H1 (cell line): ENCODE measurements around the gene RAB3C. TPM values are rescaled to one million over a fixed set of nuclear protein-coding genes. Genes with fewer than 3 reads are reported as not detected.

Source experiments
- CTCF ChIA-PET: fragments of 300-600 bp; sonication (Branson Sonifier 250); formaldehyde crosslinking; loops from one replicate; lab custom pipeline; 2021; ENCODE audit not compliant: partially characterized antibody; lab: Charles Lee
- POLR2A ChIA-PET: fragments of 300-600 bp; sonication (Branson Sonifier 250); formaldehyde crosslinking; loops from one replicate; lab custom pipeline; 2021; ENCODE audit warnings: inconsistent platforms; ENCODE audit not compliant: partially characterized antibody; lab: Charles Lee
- DNase-seq, 2 experiments: peaks; one replicate each; pipeline versions ENCODE4 v3.0.0 to v3.0.0-alpha.2; 2010 to 2022; ENCODE audit warnings: low spot score in 2 of 2, low read depth in 1 of 2, mixed read lengths in 1 of 2
- FAIRE-seq: peaks from 2 replicates; lab custom pipeline; 2011; peaks lifted over from hg19 to GRCh38; lab: Jason Lieb, UNC
- H2AFZ ChIP-seq: 2 replicates; pipeline ENCODE4 v1.8.1; 2012; ENCODE audit warnings: low read length, inconsistent platforms
- H2AK5ac ChIP-seq: 2 replicates; pipeline ENCODE4 v1.6.1; 2013; ENCODE audit warnings: low read depth, low read length
- H2BK120ac ChIP-seq: replicated peaks from 2 replicates; pipeline ENCODE3; 2013; ENCODE audit warnings: low read depth, low read length, inconsistent platforms
- H2BK12ac ChIP-seq: 2 replicates; pipeline ENCODE4 v1.6.1; 2013; ENCODE audit warnings: low read depth, low read length
- H2BK15ac ChIP-seq: 2 replicates; pipeline ENCODE4 v1.6.1; 2013; ENCODE audit warnings: low read length
- H2BK20ac ChIP-seq: 2 replicates; pipeline ENCODE4 v1.6.1; 2013; ENCODE audit warnings: low read length
- H2BK5ac ChIP-seq: 2 replicates; pipeline ENCODE4 v1.6.1; 2013; ENCODE audit warnings: low read depth, low read length
- H3K14ac ChIP-seq: 2 replicates; pipeline ENCODE4 v1.6.1; 2013; ENCODE audit warnings: inconsistent platforms; ENCODE audit not compliant: insufficient read length
- H3K18ac ChIP-seq: 2 replicates; pipeline ENCODE4 v1.6.1; 2013; ENCODE audit warnings: low read length; ENCODE audit errors: extremely low read depth
- H3K23ac ChIP-seq: 2 replicates; pipeline ENCODE4 v1.6.1; 2013; ENCODE audit warnings: inconsistent platforms; ENCODE audit not compliant: insufficient read length
- H3K23me2 ChIP-seq: 2 replicates; pipeline ENCODE4 v1.6.1; 2013; ENCODE audit warnings: low read depth, low read length
- H3K27ac ChIP-seq: 2 replicates; pipeline ENCODE4 v1.6.1; 2011; ENCODE audit warnings: low read depth, low read length, inconsistent platforms
- H3K27me3 ChIP-seq, 4 experiments: replicated peaks in 1 of 4; 1 replicate in 1 of 4; 2 replicates in 3 of 4; pipeline versions ENCODE4 v1.6.1 to v1.8.1; 2011 to 2013; ENCODE audit warnings: low read length in 3 of 4, mild to moderate bottlenecking in 3 of 4, inconsistent platforms in 2 of 4, mixed read lengths in 2 of 4, moderate library complexity in 1 of 4; ENCODE audit not compliant: control insufficient read depth in 3 of 4, insufficient read depth in 3 of 4; ENCODE audit errors: extremely low read depth in 1 of 4
- H3K36me3 ChIP-seq, 4 experiments: 2 replicates each; pipeline versions ENCODE4 v1.6.1 to v1.8.1; 2011 to 2013; ENCODE audit warnings: mild to moderate bottlenecking in 4 of 4, low read length in 3 of 4, moderate library complexity in 2 of 4, control low read depth in 1 of 4, inconsistent platforms in 1 of 4; ENCODE audit not compliant: insufficient read depth in 4 of 4, control insufficient read depth in 2 of 4
- H3K4ac ChIP-seq: replicated peaks from 2 replicates; pipeline ENCODE3; 2013; ENCODE audit warnings: low read length, low read depth, mixed read lengths, inconsistent platforms; ENCODE audit not compliant: insufficient read length
- H3K4me1 ChIP-seq, 4 experiments: replicated peaks in 1 of 4; 1 replicate in 1 of 4; 2 replicates in 3 of 4; pipeline versions ENCODE4 v1.6.1 to v1.8.1; 2011 to 2013; ENCODE audit warnings: low read length in 3 of 4, inconsistent platforms in 2 of 4, mixed read lengths in 1 of 4; ENCODE audit not compliant: insufficient read depth in 4 of 4, control insufficient read depth in 3 of 4
- H3K4me2 ChIP-seq, 2 experiments: 2 replicates each; pipeline versions ENCODE4 v1.6.1 to v1.8.1; 2011 to 2013; ENCODE audit warnings: low read depth in 2 of 2, low read length in 2 of 2, control low read depth in 1 of 2, inconsistent platforms in 1 of 2, mild to moderate bottlenecking in 1 of 2; ENCODE audit not compliant: insufficient read depth in 1 of 2
- H3K4me3 ChIP-seq, 4 experiments: fragments of 200-600, 300-600 bp in 1 of 4; sonication (generic), shearing (Covaris generic), sonication (Bioruptor Twin) in 1 of 4; 2 replicates each; pipeline versions ENCODE4 v1.5.1 to v1.8.1; 2011 to 2016; ENCODE audit warnings: low read length in 4 of 4, low read depth in 3 of 4, control low read depth in 2 of 4, inconsistent platforms in 2 of 4, mild to moderate bottlenecking in 2 of 4, mixed read lengths in 1 of 4, moderate library complexity in 1 of 4; ENCODE audit not compliant: insufficient read depth in 2 of 4; ENCODE audit errors: extremely low read depth in 1 of 4
- H3K56ac ChIP-seq: replicated peaks from 2 replicates; pipeline ENCODE3; 2013; ENCODE audit warnings: low read depth, mild to moderate bottlenecking, mixed read lengths, low read length, inconsistent platforms; ENCODE audit not compliant: insufficient read length
- H3K79me1 ChIP-seq: 2 replicates; pipeline ENCODE4 v1.6.1; 2013; ENCODE audit warnings: low read depth, low read length, control low read depth
- H3K79me2 ChIP-seq, 2 experiments: 2 replicates each; pipeline versions ENCODE4 v1.6.1 to v1.8.1; 2012 to 2013; ENCODE audit warnings: low read length in 2 of 2, mild to moderate bottlenecking in 2 of 2, inconsistent platforms in 1 of 2; ENCODE audit not compliant: insufficient read depth in 2 of 2, control insufficient read depth in 1 of 2
- H3K9ac ChIP-seq, 4 experiments: replicated peaks in 1 of 4; 1 replicate in 1 of 4; 2 replicates in 3 of 4; pipeline versions ENCODE4 v1.6.1 to v1.8.1; 2011 to 2013; ENCODE audit warnings: low read depth in 3 of 4, low read length in 3 of 4, control low read depth in 2 of 4, mild to moderate bottlenecking in 2 of 4, moderate library complexity in 2 of 4, inconsistent platforms in 1 of 4; ENCODE audit errors: extremely low read depth in 1 of 4
- H3K9me3 ChIP-seq, 2 experiments: 2 replicates each; pipeline versions ENCODE4 v1.6.1 to v1.8.1; 2012 to 2013; ENCODE audit warnings: mild to moderate bottlenecking in 2 of 2, moderate library complexity in 2 of 2, control low read depth in 1 of 2, inconsistent platforms in 1 of 2, low read depth in 1 of 2, low read length in 1 of 2, mixed read lengths in 1 of 2; ENCODE audit not compliant: insufficient read depth in 2 of 2
- H4K20me1 ChIP-seq, 2 experiments: replicated peaks in 1 of 2; 2 replicates each; pipeline versions ENCODE3 to v1.8.1; 2011 to 2013; ENCODE audit warnings: inconsistent platforms in 2 of 2, low read length in 2 of 2, mild to moderate bottlenecking in 1 of 2; ENCODE audit not compliant: insufficient read depth in 2 of 2, control insufficient read depth in 1 of 2
- H4K5ac ChIP-seq: 2 replicates; pipeline ENCODE4 v1.6.1; 2013; ENCODE audit warnings: low read length, low read depth, mixed read lengths, inconsistent platforms; ENCODE audit not compliant: insufficient read length
- H4K8ac ChIP-seq: 2 replicates; pipeline ENCODE4 v1.8.0; 2013; ENCODE audit warnings: mild to moderate bottlenecking, moderate library complexity, low read length, inconsistent platforms; ENCODE audit not compliant: insufficient read depth; ENCODE audit errors: extremely low read depth
- H4K91ac ChIP-seq: replicated peaks from 2 replicates; pipeline ENCODE3; 2013; ENCODE audit warnings: low read length, mixed read lengths, inconsistent platforms; ENCODE audit not compliant: insufficient read length
- ASH2L ChIP-seq: fragments of 200-600, 300-600 bp; sonication (generic); IDR thresholded peaks from one replicate; pipeline ENCODE4 v1.7.1; 2017; ENCODE audit warnings: low read length
- CHD2 ChIP-seq: IDR thresholded peaks from 2 replicates; pipeline ENCODE4 v1.6.1; 2012; ENCODE audit warnings: low read length, improper control_type of control experiment
- CTCF ChIP-seq, 3 experiments: IDR thresholded peaks; 1 replicate in 2 of 3; 2 replicates in 1 of 3; pipeline versions ENCODE4 v1.5.1 to v1.6.1; 2011; ENCODE audit warnings: low read length in 3 of 3, mild to moderate bottlenecking in 3 of 3, inconsistent platforms in 2 of 3, low read depth in 1 of 3, moderate library complexity in 1 of 3; ENCODE audit not compliant: insufficient read depth in 1 of 3; ENCODE audit errors: control extremely low read depth in 1 of 3
- E2F6 ChIP-seq: IDR thresholded peaks from 2 replicates; pipeline ENCODE4 v1.6.1; 2012; ENCODE audit warnings: inconsistent platforms
- GTF2F1 ChIP-seq: IDR thresholded peaks from 2 replicates; pipeline ENCODE4 v1.6.1; 2012; ENCODE audit warnings: low read depth, low read length, improper control_type of control experiment, borderline replicate concordance
- MAX ChIP-seq: IDR thresholded peaks from 2 replicates; pipeline ENCODE4 v1.6.1; 2012; ENCODE audit warnings: inconsistent platforms
- RXRA ChIP-seq: IDR thresholded peaks from 2 replicates; pipeline ENCODE4 v1.6.1; 2011; ENCODE audit warnings: low read depth, mild to moderate bottlenecking, low read length, moderate library complexity; ENCODE audit not compliant: insufficient read depth
- SIRT6 ChIP-seq: IDR thresholded peaks from one replicate; pipeline ENCODE4 v1.7.1; 2012; ENCODE audit warnings: low read length, inconsistent platforms
- TAF7 ChIP-seq: optimal IDR thresholded peaks from 2 replicates; pipeline ENCODE3; 2011; ENCODE audit warnings: low read depth, mild to moderate bottlenecking, inconsistent platforms, low read length, moderate library complexity, borderline replicate concordance
- TEAD4 ChIP-seq: IDR thresholded peaks from 2 replicates; pipeline ENCODE4 v1.6.1; 2012; ENCODE audit warnings: low read depth, low read length, inconsistent platforms, mixed read lengths
- WGBS, 2 experiments: shearing (Covaris generic) in 1 of 2; methylation state at CpG; one replicate each; pipeline versions ENCODE4 v1.1.6 to v1.1.7; 2013 to 2015; ENCODE audit warnings: low lambda C conversion rate in 2 of 2, mixed read lengths in 2 of 2, inconsistent platforms in 1 of 2, low coverage in 1 of 2, missing lambda C conversion rate in 1 of 2; ENCODE audit not compliant: insufficient replicate concordance in 2 of 2, insufficient coverage in 1 of 2, insufficient read length in 1 of 2; ENCODE audit errors: extremely low coverage in 1 of 2, missing lambda C conversion rate in 1 of 2; 5-methylcytosine and 5-hydroxymethylcytosine counted together
- polyA plus RNA-seq, 7 experiments: library from polyadenylated mRNA; depleted of rRNA in 3 of 7; stranded (reverse) in 5 of 7; unstranded in 2 of 7; fragments of >200 nt in 5 of 7; fragments of 200-250 nt in 2 of 7; gene quantifications; 1 replicate in 5 of 7; 2 replicates in 1 of 7; 4 replicates in 1 of 7; pipeline versions ENCODE4 v1.2.1 to v1.2.3, GENCODE V29; 2011 to 2013; ENCODE audit warnings: missing spikeins in 2 of 7, mixed read lengths in 2 of 7
- total RNA-seq: library from RNA; stranded (reverse); fragmentation: NEBNext Ultra II Directional; extraction: Animal tissue kit (Norgen Biotek cat#: 25700); gene quantifications from 2 replicates; pipeline ENCODE4 v1.2.1, GENCODE V29; 2021

The RAB3C gene
- total and polyA plus RNA-seq, 2 of the 8 experiments (the other 6 are each of a cell fraction or from before 2014, with no cell fraction given) = 14.7 to 18.3 TPM

GRCh38 chr5:58635416-58635815 is 52.5 kb downstream of the RAB3C start:
- H3K36me3 ChIP-seq = no peaks in the 10 kb centered on the region

More at GRCh38 chr5:58635416-58635815, 52.5 kb downstream of the RAB3C start:
- Histone ChIP-seq H3K23me2 (no peaks in the 10 kb centered on the region), H3K18ac (no peak overlapping the region), H4K8ac (no peak overlapping the region), H2AFZ (no peak overlapping the region), H3K27me3 (no peaks in the 10 kb centered on the region), H2BK15ac (no peak overlapping the region), H2BK12ac (no peak overlapping the region), H2BK5ac (no peak overlapping the region), H3K14ac (no peak overlapping the region), H3K4me3 (no peak overlapping the region), H2BK20ac (no peak overlapping the region), H4K20me1 (no peaks in the 10 kb centered on the region), H3K9me3 (no peaks in the 10 kb centered on the region), H3K79me2 (no peaks in the 10 kb centered on the region), H3K27ac (no peak overlapping the region), H2BK120ac (no peak overlapping the region), H3K79me1 (no peaks in the 10 kb centered on the region), H4K91ac (no peak overlapping the region), H3K4me2 (no peak overlapping the region), H2AK5ac (no peak overlapping the region), H3K9ac (no peak overlapping the region), H3K4me1 (no peaks in the 10 kb centered on the region), H3K4ac (no peak overlapping the region), H3K23ac (no peak overlapping the region), H4K5ac (no peak overlapping the region), H3K56ac (no peak overlapping the region)
- TF ChIP-seq RXRA (no peak), CHD2 (no peak), GTF2F1 (no peak), MAX (no peak), ASH2L (no peak), TEAD4 (no peak), SIRT6 (no peak), CTCF (IDR thresholded peaks at IDR 0.05; ENCODE audit: control extremely low read depth in 1 of 3, insufficient read depth in 1 of 3, low read depth in 1 of 3, low read length in 3 of 3) (no peak), TAF7 (no peak), E2F6 (no peak)
- POLR2A ChIA-PET = no interaction called here
- DNase-seq = no peak
- CTCF ChIA-PET = interaction anchor here (0.8 to 1.0 kb wide), 2 partner anchors 18 to 222 kb away, joined by 3 read pairs; no protein-coding TSS in a partner anchor
- no peak for FAIRE-seq
- 89% methylated on average over 2 of the region's 2 CpGs; no CpG with 5 or more reads in 1 of the 2 experiments for WGBS, 2 experiments
